GM12892 (cell line): ENCODE results near the gene PRRC2A.

Source experiments
- POLR2A ChIP-seq: IDR thresholded peaks from 2 replicates; pipeline ENCODE4 v1.6.1; 2011; ENCODE audit warnings: low read depth, low read length, control low read depth
- POLR2AphosphoS5 ChIP-seq: IDR thresholded peaks from 2 replicates; pipeline ENCODE4 v1.6.1; 2011; ENCODE audit warnings: low read depth, low read length, control low read depth
- TAF1 ChIP-seq: IDR thresholded peaks from 2 replicates; pipeline ENCODE4 v1.6.1; 2011; ENCODE audit warnings: low read depth, mild to moderate bottlenecking, control low read depth, low read length, borderline replicate concordance

DNA sequence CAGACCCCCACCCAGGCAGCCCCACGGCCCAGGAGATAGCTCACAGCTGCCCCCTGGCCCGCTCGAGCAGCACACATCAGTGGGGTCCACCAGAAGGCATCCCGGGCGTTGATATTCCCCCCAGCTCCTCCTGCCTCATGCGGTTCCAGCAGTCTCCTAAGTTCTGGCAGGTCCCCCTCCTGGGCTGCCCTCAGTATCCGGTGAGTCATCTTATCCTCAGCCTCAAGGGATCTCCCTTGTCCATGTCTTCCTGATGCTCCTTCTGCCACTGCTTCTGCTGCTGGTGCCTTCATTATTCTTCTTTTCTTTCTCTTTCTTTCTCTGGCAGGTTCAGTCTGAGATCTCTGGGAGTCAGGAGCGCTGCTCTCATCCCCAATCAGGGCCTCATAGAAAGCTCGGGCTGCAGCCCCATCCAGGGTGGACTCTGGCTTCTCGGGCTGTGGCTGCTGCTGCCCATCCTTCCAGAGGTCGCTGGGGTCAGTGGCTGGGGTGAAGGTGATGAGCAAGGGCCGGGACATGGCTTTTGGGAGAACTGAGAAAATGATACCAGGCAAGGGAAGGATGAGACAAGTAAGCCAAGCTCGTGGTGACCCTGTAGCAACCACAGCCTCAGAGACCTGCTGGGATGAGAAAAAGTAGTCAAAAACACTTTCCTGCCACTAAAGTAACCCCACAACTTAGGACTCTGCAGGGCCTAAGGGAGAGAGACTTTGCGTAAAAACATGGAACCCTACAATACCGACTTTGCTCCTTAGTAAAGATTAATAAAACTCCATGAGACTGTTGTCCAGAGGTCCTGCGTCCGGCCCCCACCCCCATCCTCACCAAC is 43.7 kb downstream of the PRRC2A start:
- TF ChIP-seq POLR2A, result no peak
- TF ChIP-seq POLR2AphosphoS5, result no peak
- TF ChIP-seq TAF1, result no peak
